Subcutaneous adipose tissue (tissue), 4 donors: ENCODE data around the gene NRIP1. TPM values are rescaled to one million over a fixed set of nuclear protein-coding genes. Genes with fewer than 3 reads are reported as not detected.

Experiments used
- total RNA-seq, 4 donors: library from RNA; depleted of rRNA; stranded (reverse); fragments of >200 nt; gene quantifications; one replicate each; pipeline ENCODE4 v1.1.0, GENCODE V29; 2016
- TF ChIP-seq, protein P1 (sequence below): fragments of 450-650 bp; IDR thresholded peaks from one replicate; pipeline ENCODE4 v1.5.1; 2016; ENCODE audit warnings: low read depth, mild to moderate bottlenecking, control low read depth, antibody characterized with exemption, moderate library complexity

NRIP1 gene
- total RNA-seq, 4 donors from 2014 or later, result 88.4 to 137 (median 118) TPM

DNA sequence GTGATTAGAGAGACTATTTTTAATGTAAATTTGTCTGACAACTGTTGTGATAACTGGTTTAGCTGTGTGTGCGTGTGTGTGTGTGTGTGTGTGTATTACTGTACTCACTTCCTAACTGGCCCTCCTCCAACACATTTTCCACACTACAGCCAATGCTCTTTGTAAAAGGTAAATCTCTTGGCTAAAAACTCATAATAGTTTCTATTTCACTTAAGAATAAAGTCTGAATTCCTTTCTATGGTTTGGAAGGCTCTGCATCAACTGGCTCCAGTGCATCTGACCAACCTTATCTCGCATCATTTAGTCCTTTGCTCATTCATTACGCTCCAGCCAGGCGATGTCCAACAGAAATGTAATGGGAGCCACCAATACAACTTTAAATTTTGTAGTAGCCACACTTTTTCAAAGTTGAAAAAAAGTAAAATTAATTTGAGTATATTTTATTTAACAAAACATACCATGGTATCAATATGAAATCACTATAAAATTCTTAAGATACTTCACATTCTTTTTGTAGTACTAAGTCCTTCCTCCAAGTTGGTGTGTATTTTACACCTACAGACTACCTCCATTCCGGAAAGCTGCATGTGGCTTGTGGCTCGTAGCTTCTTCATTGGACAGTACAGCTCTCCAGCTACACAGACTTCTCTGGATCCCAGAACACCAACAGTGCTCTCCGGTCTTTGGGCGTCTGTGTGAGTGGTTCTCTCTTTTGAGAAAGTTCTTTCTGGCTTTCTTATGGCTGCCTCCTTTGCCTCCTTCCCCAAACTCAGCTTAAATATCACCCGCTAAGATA, 68.9 kb downstream of the NRIP1 start:
- TF ChIP-seq, protein P1, sequence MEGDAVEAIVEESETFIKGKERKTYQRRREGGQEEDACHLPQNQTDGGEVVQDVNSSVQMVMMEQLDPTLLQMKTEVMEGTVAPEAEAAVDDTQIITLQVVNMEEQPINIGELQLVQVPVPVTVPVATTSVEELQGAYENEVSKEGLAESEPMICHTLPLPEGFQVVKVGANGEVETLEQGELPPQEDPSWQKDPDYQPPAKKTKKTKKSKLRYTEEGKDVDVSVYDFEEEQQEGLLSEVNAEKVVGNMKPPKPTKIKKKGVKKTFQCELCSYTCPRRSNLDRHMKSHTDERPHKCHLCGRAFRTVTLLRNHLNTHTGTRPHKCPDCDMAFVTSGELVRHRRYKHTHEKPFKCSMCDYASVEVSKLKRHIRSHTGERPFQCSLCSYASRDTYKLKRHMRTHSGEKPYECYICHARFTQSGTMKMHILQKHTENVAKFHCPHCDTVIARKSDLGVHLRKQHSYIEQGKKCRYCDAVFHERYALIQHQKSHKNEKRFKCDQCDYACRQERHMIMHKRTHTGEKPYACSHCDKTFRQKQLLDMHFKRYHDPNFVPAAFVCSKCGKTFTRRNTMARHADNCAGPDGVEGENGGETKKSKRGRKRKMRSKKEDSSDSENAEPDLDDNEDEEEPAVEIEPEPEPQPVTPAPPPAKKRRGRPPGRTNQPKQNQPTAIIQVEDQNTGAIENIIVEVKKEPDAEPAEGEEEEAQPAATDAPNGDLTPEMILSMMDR, result no peak

DNA sequence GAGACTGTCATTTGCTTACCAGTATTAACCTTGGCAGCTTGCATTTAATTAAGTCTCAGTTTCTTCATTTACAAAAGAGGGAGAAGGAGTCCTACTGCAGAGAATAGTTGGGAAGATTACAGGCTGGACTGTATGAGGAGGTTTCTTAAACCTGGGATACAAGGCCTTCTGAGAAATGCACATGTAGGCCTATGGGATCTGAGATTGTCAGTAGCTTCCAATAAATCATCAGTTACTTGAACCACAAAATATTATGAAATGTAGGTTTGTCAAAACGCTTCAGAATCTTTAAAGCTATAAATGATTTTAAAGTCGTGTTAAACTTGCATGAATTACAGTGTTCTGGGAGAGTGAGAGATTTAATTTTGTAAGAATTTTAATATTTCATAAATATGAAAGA, 69.6 kb downstream of the NRIP1 start:
- TF ChIP-seq, protein P1, result no peak

DNA sequence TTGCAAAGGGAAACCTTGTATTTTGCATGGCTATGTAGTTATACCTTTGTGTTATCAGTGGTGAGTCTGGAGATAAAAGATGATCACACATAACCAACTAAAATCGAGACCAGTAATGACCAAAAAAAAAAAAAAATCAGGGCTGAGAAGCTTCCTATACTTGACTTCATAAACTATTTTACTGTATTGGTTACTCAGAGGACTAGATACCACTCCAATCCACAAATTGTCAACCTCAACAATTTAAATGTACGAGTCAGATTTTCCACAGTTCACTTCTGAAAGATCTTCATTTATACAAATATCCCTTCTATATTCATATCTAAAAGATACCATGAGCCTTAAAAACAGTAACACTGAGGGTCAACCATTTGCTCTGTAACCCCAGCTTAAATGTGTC, 71.7 kb downstream of the NRIP1 start:
- TF ChIP-seq, protein P1, result no peak

DNA sequence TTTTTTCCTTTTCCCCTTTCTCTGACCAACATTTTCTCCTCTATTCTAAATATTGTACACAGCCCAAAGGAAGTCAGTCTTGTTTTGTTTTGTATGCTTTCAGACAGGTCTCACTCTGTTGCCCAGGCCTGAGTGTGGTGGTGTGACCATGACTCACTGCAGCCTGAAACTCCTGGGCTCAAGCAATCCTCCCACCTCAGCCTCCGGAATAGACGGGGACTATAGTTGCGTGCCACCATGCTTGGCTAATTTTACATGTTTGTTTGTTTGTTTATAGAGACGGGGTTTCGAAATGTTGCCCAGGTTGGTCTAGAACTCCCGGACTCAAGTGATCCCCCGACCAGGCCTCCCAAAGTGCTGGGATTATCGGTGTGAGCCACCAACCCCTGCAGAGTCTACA, 72.8 kb downstream of the NRIP1 start:
- TF ChIP-seq, protein P1, result no peak

DNA sequence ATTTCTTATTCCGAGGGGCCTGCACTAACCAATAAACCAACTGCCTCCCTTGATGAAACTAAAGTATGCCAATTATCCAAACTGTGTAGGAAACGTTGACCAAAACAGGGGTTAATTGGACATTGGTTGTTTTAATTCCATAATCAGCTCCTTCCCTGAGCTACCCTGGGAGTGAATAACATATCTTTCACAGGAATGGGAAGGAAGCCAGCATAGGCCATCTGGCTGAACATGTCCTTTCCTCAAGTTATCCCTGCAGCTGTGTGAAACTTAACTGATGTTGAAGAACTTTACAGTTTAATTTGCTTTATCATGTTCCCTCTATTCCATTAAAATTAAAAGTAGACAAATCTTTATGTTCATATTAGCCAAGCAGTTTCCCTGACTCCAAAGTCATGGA, 75.4 kb downstream of the NRIP1 start:
- TF ChIP-seq, protein P1, result no peak

DNA sequence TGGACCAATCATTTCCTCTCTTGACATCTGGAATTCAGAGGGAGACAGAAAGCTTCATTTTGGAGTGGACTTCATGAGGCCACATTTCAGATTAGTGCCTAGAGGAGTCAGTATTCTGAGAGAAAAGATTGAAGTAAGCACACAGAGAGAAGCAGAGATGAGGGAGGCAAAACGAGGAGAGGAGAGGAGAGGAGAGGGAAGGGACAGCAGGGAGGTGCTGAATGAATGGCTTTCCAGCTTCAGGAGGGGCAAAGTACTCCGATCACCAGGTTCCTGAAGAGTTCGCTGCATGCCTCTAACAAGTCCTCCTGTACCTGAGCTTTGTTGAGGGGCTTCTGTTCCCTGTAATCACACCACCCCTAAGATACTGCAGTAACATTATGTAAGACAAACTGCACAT, 76.0 kb downstream of the NRIP1 start:
- TF ChIP-seq, protein P1, result no peak

DNA sequence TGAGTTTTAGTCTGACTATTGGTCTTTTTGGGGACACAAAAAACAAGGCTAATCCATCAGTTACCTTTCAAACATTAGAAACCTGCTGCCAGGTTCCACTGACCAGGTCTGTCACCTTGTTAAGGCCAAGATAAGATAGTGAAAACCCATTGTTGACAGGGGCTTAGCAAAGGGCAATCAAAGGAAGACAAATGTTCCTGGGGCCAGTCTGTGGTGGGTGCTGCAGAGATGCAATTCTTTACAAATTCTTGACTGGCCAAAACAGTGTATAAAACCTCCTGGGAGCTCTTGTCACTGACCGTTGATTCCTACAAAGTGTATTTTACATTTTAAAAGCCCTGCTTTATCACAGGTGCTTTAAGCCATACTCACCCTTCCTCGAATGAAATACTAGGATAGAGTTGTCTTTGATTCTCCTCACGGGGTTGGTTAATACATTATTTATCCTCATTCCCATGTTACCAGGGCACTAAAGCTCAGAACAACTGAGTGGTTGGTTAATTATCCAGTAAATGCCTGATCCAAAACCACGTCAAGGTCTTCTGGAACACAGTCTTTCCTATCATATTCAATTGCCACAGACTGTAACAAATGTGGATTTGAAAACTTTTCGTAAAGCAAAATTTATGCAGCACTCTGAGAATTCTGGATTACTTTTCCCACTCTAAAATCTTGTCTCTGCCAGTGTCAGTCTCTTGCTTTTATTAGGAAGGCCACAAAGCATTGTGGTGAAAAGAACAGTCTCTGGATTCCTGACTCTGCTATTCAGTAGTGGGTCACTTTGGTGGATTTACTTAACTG, 77.2 kb downstream of the NRIP1 start:
- TF ChIP-seq, protein P1, result no peak
